ENCODE data around the gene LIN37. TPM values are rescaled to one million over a fixed set of nuclear protein-coding genes. Genes with fewer than 3 reads are reported as not detected.

Gene LIN37
- total RNA-seq, 6 experiments from 2014 or later: 3.2 to 8.2 (median 4.9) TPM

DNA sequence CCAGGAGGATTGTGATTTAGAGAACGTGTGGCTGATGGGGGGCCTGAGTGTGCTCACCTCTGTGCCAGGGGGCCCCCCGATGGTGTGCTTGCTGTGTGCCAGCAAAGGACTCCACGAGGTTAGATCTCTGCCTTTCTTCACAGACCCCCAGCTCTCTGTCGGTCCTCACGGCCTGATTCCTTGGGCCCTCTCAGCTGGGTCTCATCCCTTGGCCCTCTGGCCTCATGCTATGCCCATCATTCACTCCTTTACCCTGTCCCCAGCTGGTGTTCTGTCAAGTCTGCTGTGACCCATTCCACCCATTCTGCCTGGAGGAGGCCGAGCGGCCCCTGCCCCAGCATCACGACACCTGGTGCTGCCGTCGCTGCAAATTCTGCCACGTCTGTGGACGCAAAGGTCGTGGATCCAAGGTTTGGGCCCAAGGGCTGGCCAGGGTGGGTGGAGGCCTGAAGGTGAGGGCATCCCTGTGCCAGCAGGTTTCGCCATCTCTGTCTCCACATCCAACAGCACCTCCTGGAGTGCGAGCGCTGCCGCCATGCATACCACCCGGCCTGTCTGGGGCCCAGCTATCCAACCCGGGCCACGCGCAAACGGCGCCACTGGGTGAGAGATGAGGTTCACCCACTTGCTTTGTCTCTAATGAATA, 23.0 kb upstream of the LIN37 start:
- no peaks in the 10 kb centered on the region for H3K4me1 ChIP-seq
- no peaks in the 10 kb centered on the region for H3K27me3 ChIP-seq
- H3K36me3 ChIP-seq: peaks cover 11 to 90% (median 58%) of the 10 kb centered on the region in 4 donors
- DNase-seq: peak in 2 of 3 donors; percentile 16 to 40
- no peak overlapping the region for H3K27ac ChIP-seq
- no peak overlapping the region for H3K4me3 ChIP-seq
- H3K9me3 ChIP-seq: no peaks in the 10 kb centered on the region
- WGBS (ENCODE audit: insufficient coverage, low coverage, low lambda C conversion rate, missing lambda C conversion rate): 93% methylated on average over 3 of the region's 23 CpGs
- no peak for ATAC-seq
- intact Hi-C loops (cut with DNase I): no loop called here
- TF ChIP-seq, protein P1, sequence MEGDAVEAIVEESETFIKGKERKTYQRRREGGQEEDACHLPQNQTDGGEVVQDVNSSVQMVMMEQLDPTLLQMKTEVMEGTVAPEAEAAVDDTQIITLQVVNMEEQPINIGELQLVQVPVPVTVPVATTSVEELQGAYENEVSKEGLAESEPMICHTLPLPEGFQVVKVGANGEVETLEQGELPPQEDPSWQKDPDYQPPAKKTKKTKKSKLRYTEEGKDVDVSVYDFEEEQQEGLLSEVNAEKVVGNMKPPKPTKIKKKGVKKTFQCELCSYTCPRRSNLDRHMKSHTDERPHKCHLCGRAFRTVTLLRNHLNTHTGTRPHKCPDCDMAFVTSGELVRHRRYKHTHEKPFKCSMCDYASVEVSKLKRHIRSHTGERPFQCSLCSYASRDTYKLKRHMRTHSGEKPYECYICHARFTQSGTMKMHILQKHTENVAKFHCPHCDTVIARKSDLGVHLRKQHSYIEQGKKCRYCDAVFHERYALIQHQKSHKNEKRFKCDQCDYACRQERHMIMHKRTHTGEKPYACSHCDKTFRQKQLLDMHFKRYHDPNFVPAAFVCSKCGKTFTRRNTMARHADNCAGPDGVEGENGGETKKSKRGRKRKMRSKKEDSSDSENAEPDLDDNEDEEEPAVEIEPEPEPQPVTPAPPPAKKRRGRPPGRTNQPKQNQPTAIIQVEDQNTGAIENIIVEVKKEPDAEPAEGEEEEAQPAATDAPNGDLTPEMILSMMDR (IDR thresholded peaks at IDR 0.05): no peak
- TF ChIP-seq POLR2A (IDR thresholded peaks at IDR 0.05): no peak

DNA sequence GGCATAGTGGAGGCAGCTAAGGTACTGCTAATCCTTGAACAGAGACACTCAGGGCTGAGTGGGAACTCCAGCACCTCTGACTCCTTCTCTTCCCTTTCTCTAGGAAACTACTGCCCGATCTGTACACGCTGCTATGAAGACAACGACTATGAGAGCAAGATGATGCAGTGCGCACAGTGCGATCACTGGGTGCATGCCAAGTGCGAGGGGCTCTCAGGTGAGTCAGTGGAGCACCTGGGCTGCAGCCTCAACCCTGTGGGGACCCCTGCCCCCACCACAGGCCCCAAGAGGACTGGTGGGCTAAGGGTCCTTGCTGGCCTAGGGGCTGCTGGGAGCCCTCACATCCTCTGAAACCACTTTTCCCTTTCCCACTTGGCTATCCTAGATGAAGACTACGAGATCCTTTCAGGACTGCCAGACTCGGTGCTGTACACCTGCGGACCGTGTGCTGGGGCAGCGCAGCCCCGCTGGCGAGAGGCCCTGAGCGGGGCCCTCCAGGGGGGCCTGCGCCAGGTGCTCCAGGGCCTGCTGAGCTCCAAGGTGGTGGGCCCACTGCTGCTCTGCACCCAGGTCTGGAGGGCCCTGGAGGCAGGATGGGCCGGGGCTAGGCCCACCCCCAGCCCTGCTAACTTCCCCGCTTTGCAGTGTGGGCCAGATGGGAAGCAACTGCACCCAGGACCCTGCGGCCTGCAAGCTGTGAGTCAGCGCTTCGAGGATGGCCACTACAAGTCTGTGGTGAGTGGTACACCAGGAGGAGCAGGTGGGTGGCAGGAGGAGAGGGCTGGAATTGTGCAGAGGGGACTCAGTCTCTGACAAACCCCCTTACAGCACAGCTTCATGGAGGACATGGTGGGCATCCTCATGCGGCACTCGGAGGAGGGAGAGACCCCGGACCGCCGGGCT, 21.1 kb upstream of the LIN37 start:
- no peaks in the 10 kb centered on the region for H3K27me3 ChIP-seq
- TF ChIP-seq, protein P1 (IDR thresholded peaks at IDR 0.05): no peak
- TF ChIP-seq POLR2A (IDR thresholded peaks at IDR 0.05): no peak
- ATAC-seq: no peak

DNA sequence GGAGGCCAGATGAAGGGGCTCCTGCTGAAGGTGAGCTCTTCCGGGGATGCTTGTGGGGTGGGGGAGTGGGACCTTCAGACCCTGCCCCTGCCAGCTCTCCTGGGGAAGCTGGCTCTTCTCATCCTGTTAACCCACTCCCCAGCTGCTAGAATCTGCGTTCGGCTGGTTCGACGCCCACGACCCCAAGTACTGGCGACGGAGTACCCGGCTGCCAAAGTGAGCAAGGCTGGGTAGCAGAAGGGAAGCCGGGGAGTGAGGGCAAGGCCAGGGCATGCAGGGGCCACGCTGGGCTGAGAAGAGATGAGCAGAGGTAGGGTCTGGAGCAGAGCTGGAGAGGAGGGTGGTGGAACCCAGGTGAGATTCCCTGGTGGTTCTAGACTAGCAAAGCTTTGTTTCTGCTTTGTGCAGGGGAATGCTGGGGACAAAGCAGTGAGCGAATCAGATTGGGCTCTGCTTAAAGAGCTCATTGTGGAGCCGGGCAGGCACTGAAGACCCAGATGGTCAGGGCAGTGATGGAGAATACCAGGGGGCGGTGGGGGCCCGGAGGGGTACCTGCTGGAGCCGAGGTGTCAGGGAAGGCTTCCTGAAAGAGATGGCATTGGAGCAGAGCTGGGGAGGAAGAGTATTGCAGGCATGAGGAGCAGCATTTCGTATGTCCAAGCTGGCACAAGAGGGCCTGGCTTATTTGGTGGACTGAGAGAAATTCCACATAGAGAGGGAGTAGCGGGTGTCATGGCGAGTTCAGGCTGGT, 20.2 kb upstream of the LIN37 start:
- TF ChIP-seq, protein P1 (IDR thresholded peaks at IDR 0.05): no peak
- no peak for TF ChIP-seq POLR2A (IDR thresholded peaks at IDR 0.05)
- H3K27ac ChIP-seq: no peak overlapping the region
- DNase-seq (no peak), ATAC-seq (no peak)
- H3K9me3 ChIP-seq: no peaks in the 10 kb centered on the region
- 93% methylated on average over 13 of the region's 19 CpGs for WGBS (ENCODE audit: insufficient coverage, low coverage, low lambda C conversion rate, missing lambda C conversion rate)
- peaks cover 11 to 96% (median 62%) of the 10 kb centered on the region in 4 donors for H3K36me3 ChIP-seq
- H3K4me1 ChIP-seq: no peaks in the 10 kb centered on the region
- H3K4me3 ChIP-seq: no peak overlapping the region
- no peaks in the 10 kb centered on the region for H3K27me3 ChIP-seq
- intact Hi-C loops (cut with DNase I): no loop called here

More for the DNA sequence above, 21.1 kb upstream of the LIN37 start:
- no peak overlapping the region for H3K4me3 ChIP-seq
- no peaks in the 10 kb centered on the region for H3K4me1 ChIP-seq
- no peak overlapping the region for H3K27ac ChIP-seq
- WGBS (ENCODE audit: insufficient coverage, low coverage, low lambda C conversion rate, missing lambda C conversion rate): 85% methylated on average over 4 of the region's 25 CpGs
- peaks cover 11 to 99% (median 67%) of the 10 kb centered on the region in 4 donors for H3K36me3 ChIP-seq
- no peaks in the 10 kb centered on the region for H3K9me3 ChIP-seq
- DNase-seq: peak in 2 of 3 donors; percentile 16 to 46
- intact Hi-C loops (cut with DNase I): no loop called here

DNA sequence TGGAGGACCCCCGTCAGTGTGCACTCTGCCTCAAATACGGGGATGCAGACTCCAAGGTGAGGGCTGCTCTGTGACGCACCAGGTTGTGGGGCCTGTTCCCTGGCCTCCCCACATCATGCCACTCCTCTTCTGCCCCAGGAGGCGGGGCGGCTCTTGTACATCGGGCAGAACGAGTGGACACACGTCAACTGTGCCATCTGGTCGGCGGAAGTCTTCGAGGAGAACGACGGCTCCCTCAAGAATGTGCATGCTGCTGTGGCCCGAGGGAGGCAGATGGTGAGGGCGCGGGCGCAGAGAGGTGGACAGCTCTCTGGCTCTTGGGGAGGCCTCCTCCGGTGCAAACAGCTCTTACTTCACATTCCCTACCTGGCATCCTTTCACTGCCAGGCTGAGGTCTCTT, 19.4 kb upstream of the LIN37 start:
- H3K27me3 ChIP-seq: no peaks in the 10 kb centered on the region
- DNase-seq (no peak), ATAC-seq (no peak)
- no peaks in the 10 kb centered on the region for H3K9me3 ChIP-seq
- H3K36me3 ChIP-seq: peaks cover 11 to 95% (median 56%) of the 10 kb centered on the region in 4 donors
- WGBS (ENCODE audit: insufficient coverage, low coverage, low lambda C conversion rate, missing lambda C conversion rate): 94% methylated on average over 12 of the region's 18 CpGs
- H3K4me1 ChIP-seq: no peaks in the 10 kb centered on the region
- H3K27ac ChIP-seq: no peak overlapping the region
- H3K4me3 ChIP-seq: no peak overlapping the region
- no peak for TF ChIP-seq POLR2A (IDR thresholded peaks at IDR 0.05)
- TF ChIP-seq, protein P1 (IDR thresholded peaks at IDR 0.05): no peak
- intact Hi-C loops (cut with DNase I): no loop called here

All from right lobe of liver (tissue), 6 donors.